Endothelial cell of umbilical vein (primary cell): ENCODE data around the gene PDE7B. TPM values are rescaled to one million over a fixed set of nuclear protein-coding genes. Genes with fewer than 3 reads are reported as not detected.

Source experiments
- BruUV-seq: library from RNA; stranded (reverse); fragments of 400-500 nt; replicated peaks from 2 replicates; lab custom pipeline; 2021; lab: Mats Ljungman, UMichigan
- CTCF ChIA-PET: fragments of 300-600, 350-600 bp; sonication (Branson Sonifier 250); formaldehyde crosslinking; loops from one replicate; lab custom pipeline; 2021; ENCODE audit warnings: antibody characterized with exemption, inconsistent platforms; lab: Charles Lee
- POLR2A ChIA-PET: fragments of 300-600, 350-600 bp; sonication (Branson Sonifier 250); formaldehyde crosslinking; loops from one replicate; lab custom pipeline; 2021; ENCODE audit warnings: antibody characterized with exemption, inconsistent platforms; lab: Charles Lee
- DNase-seq: peaks from one replicate; pipeline ENCODE4 v3.0.0-alpha.2; 2011; ENCODE audit warnings: low read depth, low spot score
- FAIRE-seq: peaks from 2 replicates; lab custom pipeline; 2011; peaks lifted over from hg19 to GRCh38; lab: Jason Lieb, UNC
- H2AFZ ChIP-seq: 2 replicates; pipeline ENCODE4 v1.6.0; 2012; ENCODE audit warnings: low read depth, low read length, control low read depth, inconsistent platforms
- H3K27ac ChIP-seq: 2 replicates; pipeline ENCODE4 v1.5.1; 2011; ENCODE audit warnings: low read depth, mild to moderate bottlenecking, control low read depth, low read length, moderate library complexity; ENCODE audit not compliant: insufficient read depth
- H3K27me3 ChIP-seq, 2 experiments: 2 replicates each; pipeline versions ENCODE4 v1.6.0 to v1.6.1; 2011; ENCODE audit warnings: low read length in 2 of 2, mixed read lengths in 1 of 2; ENCODE audit not compliant: control insufficient read depth in 2 of 2, insufficient read depth in 2 of 2
- H3K36me3 ChIP-seq, 2 experiments: 2 replicates in 1 of 2; 3 replicates in 1 of 2; pipeline ENCODE4 v1.5.1; 2011; ENCODE audit warnings: low read length in 2 of 2, mild to moderate bottlenecking in 1 of 2, moderate library complexity in 1 of 2; ENCODE audit not compliant: control insufficient read depth in 2 of 2, insufficient read depth in 2 of 2; ENCODE audit errors: extremely low read depth in 1 of 2
- H3K4me1 ChIP-seq: 3 replicates; pipeline ENCODE4 v1.5.1; 2011; ENCODE audit warnings: mild to moderate bottlenecking, low read length; ENCODE audit not compliant: control insufficient read depth, insufficient read depth; ENCODE audit errors: extremely low read depth
- H3K4me2 ChIP-seq: 2 replicates; pipeline ENCODE4 v1.6.1; 2011; ENCODE audit warnings: low read length, control low read depth, mixed read lengths; ENCODE audit not compliant: insufficient read depth
- H3K4me3 ChIP-seq, 3 experiments: fragments of 200-600 bp in 1 of 3; sonication (generic), shearing (Covaris generic) in 1 of 3; replicated peaks in 1 of 3; 2 replicates each; pipeline ENCODE4 v1.5.1; 2011 to 2016; ENCODE audit warnings: control low read depth in 3 of 3, low read length in 3 of 3, mild to moderate bottlenecking in 2 of 3, inconsistent platforms in 1 of 3, low read depth in 1 of 3, moderate library complexity in 1 of 3; ENCODE audit not compliant: insufficient read depth in 1 of 3
- H3K79me2 ChIP-seq: 2 replicates; pipeline ENCODE4 v1.6.0; 2012; ENCODE audit warnings: low read length, inconsistent platforms; ENCODE audit not compliant: control insufficient read depth, insufficient read depth
- H3K9ac ChIP-seq: replicated peaks from 2 replicates; pipeline ENCODE3; 2011; ENCODE audit warnings: low read length, control low read depth; ENCODE audit not compliant: insufficient read depth; ENCODE audit errors: extremely low read depth
- H3K9me1 ChIP-seq: replicated peaks from 3 replicates; pipeline ENCODE4 v1.6.0; 2011; ENCODE audit warnings: mild to moderate bottlenecking, low read length; ENCODE audit not compliant: control insufficient read depth, insufficient read depth; ENCODE audit errors: extremely low read depth
- H3K9me3 ChIP-seq: replicated peaks from 2 replicates; pipeline ENCODE4 v1.5.1; 2012; ENCODE audit warnings: low read length, inconsistent platforms; ENCODE audit not compliant: control insufficient read depth, insufficient read depth
- H4K20me1 ChIP-seq: replicated peaks from 2 replicates; pipeline ENCODE3; 2011; ENCODE audit warnings: mild to moderate bottlenecking, low read length; ENCODE audit not compliant: control insufficient read depth, insufficient read depth; ENCODE audit errors: extremely low read depth
- EZH2 ChIP-seq: IDR thresholded peaks from 2 replicates; pipeline ENCODE4 v1.6.1; 2012; ENCODE audit warnings: borderline replicate concordance, low read depth, mild to moderate bottlenecking, moderate library complexity, low read length, inconsistent platforms; ENCODE audit not compliant: severe bottlenecking
- FOS ChIP-seq: IDR thresholded peaks from 2 replicates; pipeline ENCODE4 v1.6.1; 2011; ENCODE audit warnings: mild to moderate bottlenecking, low read length, moderate library complexity, borderline replicate concordance; ENCODE audit not compliant: insufficient read depth
- GATA2 ChIP-seq: IDR thresholded peaks from 2 replicates; pipeline ENCODE4 v1.7.0; 2011; ENCODE audit warnings: low read depth, mild to moderate bottlenecking, moderate library complexity, mixed read lengths, low read length; ENCODE audit not compliant: insufficient read length, insufficient read depth
- JUN ChIP-seq: IDR thresholded peaks from 2 replicates; pipeline ENCODE4 v1.6.1; 2011; ENCODE audit warnings: borderline replicate concordance, low read depth; ENCODE audit not compliant: insufficient read length, insufficient read depth
- MYC ChIP-seq: IDR thresholded peaks from one replicate; pipeline ENCODE4 v1.6.1; 2011; ENCODE audit warnings: mild to moderate bottlenecking, low read depth, low read length
- POLR2A ChIP-seq: IDR thresholded peaks from 2 replicates; pipeline ENCODE4 v1.6.1; 2012; ENCODE audit warnings: low read depth, mild to moderate bottlenecking, control low read depth, low read length
- POLR2AphosphoS5 ChIP-seq: IDR thresholded peaks from 2 replicates; pipeline ENCODE4 v1.6.1; 2012; ENCODE audit warnings: low read depth, mild to moderate bottlenecking, control low read depth, low read length, moderate library complexity; ENCODE audit not compliant: insufficient read depth
- dilution Hi-C: fragments of 300-500 bp; cut with MboI; formaldehyde crosslinking; loops from one replicate; pipeline ENCODE4 v1.15.0; 2019; ENCODE audit warnings: low sequenced_read_pairs; ENCODE audit not compliant: extremely low pct_ligation_motif_present
- intact Hi-C: fragments of 100-400 bp; cut with micrococcal nuclease; formaldehyde crosslinking; loops from one replicate; pipeline ENCODE4 v1.10.0; 2022
- polyA plus RNA-seq, 4 experiments: library from polyadenylated mRNA; depleted of rRNA in 3 of 4; stranded (reverse) in 3 of 4; unstranded in 1 of 4; fragments of >200 nt; gene quantifications; 2 replicates each; pipeline versions ENCODE4 v1.2.1 to v1.2.3, GENCODE V29; 2011 to 2012; ENCODE audit warnings: missing spikeins in 1 of 4
- total RNA-seq: library from RNA; stranded (reverse); gene quantifications from 2 replicates; pipeline ENCODE4 v1.2.3, GENCODE V29; 2021
- TF ChIP-seq, protein P1 (sequence below): IDR thresholded peaks from 2 replicates; pipeline ENCODE4 v1.6.1; 2011; ENCODE audit not compliant: insufficient read depth, insufficient read length
- TF ChIP-seq, protein P2 (sequence below), 2 donors: IDR thresholded peaks; 1 replicate in 1 of 2; 2 replicates in 1 of 2; pipeline ENCODE4 v1.5.1; 2011; ENCODE audit warnings: low read length in 2 of 2, mild to moderate bottlenecking in 2 of 2, moderate library complexity in 2 of 2, control low read depth in 1 of 2, inconsistent platforms in 1 of 2, low read depth in 1 of 2; ENCODE audit not compliant: insufficient read depth in 1 of 2; ENCODE audit errors: extremely low read depth in 1 of 2

Gene PDE7B
- total and polyA plus RNA-seq, 2 donors (not counting 3 experiments of a cell fraction or from before 2014, with no cell fraction given) = 20.6 to 25.1 TPM

DNA sequence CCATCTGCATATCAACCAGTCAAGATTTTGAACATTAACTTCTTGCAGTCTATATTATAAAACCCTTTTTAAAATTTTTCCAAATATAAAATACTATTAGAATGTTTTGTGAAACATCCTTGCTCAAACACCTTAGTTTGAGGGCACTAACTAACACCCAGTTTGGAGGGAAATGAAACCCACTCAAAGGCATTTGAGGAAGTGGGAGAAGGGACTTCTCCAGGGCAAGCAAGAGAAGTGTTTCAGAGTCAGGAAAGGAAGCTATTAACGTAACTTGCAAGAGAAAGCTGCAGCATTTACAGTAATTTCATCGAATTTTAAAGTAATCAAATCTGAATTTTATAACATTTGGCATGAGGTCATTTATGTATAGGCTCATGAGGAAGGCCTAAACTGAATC is 377.3 kb downstream of the PDE7B start:
- H3K27me3 ChIP-seq = no peaks in the 10 kb centered on the region
- no peaks in the 10 kb centered on the region for H3K4me1 ChIP-seq
- H3K4me2 ChIP-seq = no peak overlapping the region
- dilution Hi-C loops (no loop called here), intact Hi-C loops (no loop called here)
- H4K20me1 ChIP-seq = no peaks in the 10 kb centered on the region
- POLR2A ChIA-PET = no interaction called here
- no peak overlapping the region for H3K4me3 ChIP-seq
- no peak overlapping the region for H3K9ac ChIP-seq
- H3K27ac ChIP-seq = no peak overlapping the region
- H2AFZ ChIP-seq = no peak overlapping the region
- TF ChIP-seq EZH2 = no peak
- TF ChIP-seq, protein P1, sequence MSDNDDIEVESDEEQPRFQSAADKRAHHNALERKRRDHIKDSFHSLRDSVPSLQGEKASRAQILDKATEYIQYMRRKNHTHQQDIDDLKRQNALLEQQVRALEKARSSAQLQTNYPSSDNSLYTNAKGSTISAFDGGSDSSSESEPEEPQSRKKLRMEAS = no peak
- no peak for TF ChIP-seq JUN
- TF ChIP-seq POLR2A = no peak
- TF ChIP-seq FOS = no peak
- TF ChIP-seq, protein P2, sequence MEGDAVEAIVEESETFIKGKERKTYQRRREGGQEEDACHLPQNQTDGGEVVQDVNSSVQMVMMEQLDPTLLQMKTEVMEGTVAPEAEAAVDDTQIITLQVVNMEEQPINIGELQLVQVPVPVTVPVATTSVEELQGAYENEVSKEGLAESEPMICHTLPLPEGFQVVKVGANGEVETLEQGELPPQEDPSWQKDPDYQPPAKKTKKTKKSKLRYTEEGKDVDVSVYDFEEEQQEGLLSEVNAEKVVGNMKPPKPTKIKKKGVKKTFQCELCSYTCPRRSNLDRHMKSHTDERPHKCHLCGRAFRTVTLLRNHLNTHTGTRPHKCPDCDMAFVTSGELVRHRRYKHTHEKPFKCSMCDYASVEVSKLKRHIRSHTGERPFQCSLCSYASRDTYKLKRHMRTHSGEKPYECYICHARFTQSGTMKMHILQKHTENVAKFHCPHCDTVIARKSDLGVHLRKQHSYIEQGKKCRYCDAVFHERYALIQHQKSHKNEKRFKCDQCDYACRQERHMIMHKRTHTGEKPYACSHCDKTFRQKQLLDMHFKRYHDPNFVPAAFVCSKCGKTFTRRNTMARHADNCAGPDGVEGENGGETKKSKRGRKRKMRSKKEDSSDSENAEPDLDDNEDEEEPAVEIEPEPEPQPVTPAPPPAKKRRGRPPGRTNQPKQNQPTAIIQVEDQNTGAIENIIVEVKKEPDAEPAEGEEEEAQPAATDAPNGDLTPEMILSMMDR (IDR thresholded peaks at IDR 0.05; ENCODE audit: extremely low read depth in 1 of 2, insufficient read depth in 1 of 2, low read depth in 1 of 2, low read length in 2 of 2) = no peak
- TF ChIP-seq MYC = no peak
- TF ChIP-seq POLR2AphosphoS5 = no peak
- no peak for TF ChIP-seq GATA2
- no peaks in the 10 kb centered on the region for H3K36me3 ChIP-seq
- CTCF ChIA-PET = interaction anchor here (0.8 to 3.8 kb wide), 2 partner anchors 88 to 692 kb away, joined by 3 to 113 read pairs; no protein-coding TSS in a partner anchor
- DNase-seq (no peak), FAIRE-seq (no peak)
- H3K9me1 ChIP-seq = no peaks in the 10 kb centered on the region
- no TSS peak for BruUV-seq
- no peaks in the 10 kb centered on the region for H3K79me2 ChIP-seq
- no peaks in the 10 kb centered on the region for H3K9me3 ChIP-seq
